CD4-positive, alpha-beta T cell treated with Interleukin-17A for 1 hour (primary cell): ENCODE results near the gene NADK2.

Experiments
- DNase-seq: peaks from one replicate; pipeline ENCODE4 v3.0.0-alpha.2; 2020

The NADK2 gene

GRCh38 chr5:36158144-36158543 is 83.6 kb downstream of the NADK2 start:
- DNase-seq: no peak

- no peak for DNase-seq
Observed at GRCh38 chr5:36156619-36157018, 85.1 kb downstream of the NADK2 start.

GRCh38 chr5:36156121-36156601 is 85.6 kb downstream of the NADK2 start:
- no peak for DNase-seq

GRCh38 chr5:36155291-36155690 is 86.4 kb downstream of the NADK2 start:
- DNase-seq: no peak

GRCh38 chr5:36153726-36154125 is 88.0 kb downstream of the NADK2 start:
- no peak for DNase-seq

GRCh38 chr5:36153298-36153677 is 88.4 kb downstream of the NADK2 start:
- DNase-seq: no peak

GRCh38 chr5:36152324-36153297 is 89.1 kb downstream of the NADK2 start:
- DNase-seq: peak; percentile 4

- peak; percentile 97 for DNase-seq
Observed at GRCh38 chr5:36151434-36152323, 90.0 kb downstream of the NADK2 start, which contains the start of the genes LMBRD2 and SKP2. Gene LMBRD2, minus strand, starts transcription at chr5:36151887. Its CDS starts 8,538 bp downstream, at chr5:36143349. Gene SKP2, plus strand, starts transcription at chr5:36152111. Its CDS starts 152 bp downstream, at chr5:36152263.

GRCh38 chr5:36150676-36151433 is 90.9 kb downstream of the NADK2 start:
- DNase-seq: peak; percentile 29

GRCh38 chr5:36147681-36148080 is 94.0 kb downstream of the NADK2 start:
- no peak for DNase-seq

GRCh38 chr5:36146390-36146789 is 95.3 kb downstream of the NADK2 start:
- DNase-seq: no peak

GRCh38 chr5:36145311-36145710 is 96.4 kb downstream of the NADK2 start:
- no peak for DNase-seq
